Testis (tissue), 2 donors: ENCODE measurements around the gene OR10R2.

Experiments
- POLR2A ChIP-seq: fragments of 450-650 bp; IDR thresholded peaks from one replicate; pipeline ENCODE4 v1.6.1; 2017; ENCODE audit warnings: antibody characterized with exemption, mild to moderate bottlenecking, moderate library complexity
- TF ChIP-seq, protein P1 (sequence below), 3 experiments: fragments of 450-650 bp in 2 of 3; fragments of 200-600 bp in 1 of 3; sonication (generic) in 1 of 3; IDR thresholded peaks; one replicate each; pipeline ENCODE4 v1.5.1; 2016 to 2019; ENCODE audit warnings: antibody characterized with exemption in 3 of 3, mild to moderate bottlenecking in 2 of 3, moderate library complexity in 1 of 3

- TF ChIP-seq, protein P1, sequence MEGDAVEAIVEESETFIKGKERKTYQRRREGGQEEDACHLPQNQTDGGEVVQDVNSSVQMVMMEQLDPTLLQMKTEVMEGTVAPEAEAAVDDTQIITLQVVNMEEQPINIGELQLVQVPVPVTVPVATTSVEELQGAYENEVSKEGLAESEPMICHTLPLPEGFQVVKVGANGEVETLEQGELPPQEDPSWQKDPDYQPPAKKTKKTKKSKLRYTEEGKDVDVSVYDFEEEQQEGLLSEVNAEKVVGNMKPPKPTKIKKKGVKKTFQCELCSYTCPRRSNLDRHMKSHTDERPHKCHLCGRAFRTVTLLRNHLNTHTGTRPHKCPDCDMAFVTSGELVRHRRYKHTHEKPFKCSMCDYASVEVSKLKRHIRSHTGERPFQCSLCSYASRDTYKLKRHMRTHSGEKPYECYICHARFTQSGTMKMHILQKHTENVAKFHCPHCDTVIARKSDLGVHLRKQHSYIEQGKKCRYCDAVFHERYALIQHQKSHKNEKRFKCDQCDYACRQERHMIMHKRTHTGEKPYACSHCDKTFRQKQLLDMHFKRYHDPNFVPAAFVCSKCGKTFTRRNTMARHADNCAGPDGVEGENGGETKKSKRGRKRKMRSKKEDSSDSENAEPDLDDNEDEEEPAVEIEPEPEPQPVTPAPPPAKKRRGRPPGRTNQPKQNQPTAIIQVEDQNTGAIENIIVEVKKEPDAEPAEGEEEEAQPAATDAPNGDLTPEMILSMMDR (IDR thresholded peaks at IDR 0.05): no peak
- no peak for TF ChIP-seq POLR2A
Observed at GRCh38 chr1:158493054-158493453, 21.0 kb downstream of the OR10R2 start.
